Hepatocyte (in vitro differentiated cells): ENCODE results near the gene WFDC5. TPM values are rescaled to one million over a fixed set of nuclear protein-coding genes. Genes with fewer than 3 reads are reported as not detected.

Experiments
- DNase-seq: peaks from one replicate; pipeline ENCODE4 v3.0.0-alpha.2; 2016; ENCODE audit warnings: low spot score
- H2AFZ ChIP-seq: fragments of 200-600 bp; sonication (generic); 2 replicates; pipeline ENCODE4 v1.6.0; 2016; ENCODE audit warnings: antibody characterized with exemption, mild to moderate bottlenecking
- H3K27ac ChIP-seq: fragments of 200-600 bp; sonication (generic); 2 replicates; pipeline ENCODE4 v1.5.1; 2016; ENCODE audit warnings: mild to moderate bottlenecking
- H3K27me3 ChIP-seq: fragments of 200-600 bp; sonication (generic); 2 replicates; pipeline ENCODE4 v1.6.1; 2016
- H3K36me3 ChIP-seq: fragments of 200-600 bp; sonication (generic); replicated peaks from 2 replicates; pipeline ENCODE4 v1.5.1; 2016; ENCODE audit warnings: low read depth; ENCODE audit not compliant: insufficient read depth
- H3K4me1 ChIP-seq: fragments of 200-600 bp; sonication (generic); 2 replicates; pipeline ENCODE4 v1.5.1; 2016; ENCODE audit warnings: mild to moderate bottlenecking, moderate library complexity; ENCODE audit not compliant: insufficient read depth
- H3K4me2 ChIP-seq: fragments of 200-600 bp; sonication (generic); 2 replicates; pipeline ENCODE4 v1.6.0; 2016
- H3K4me3 ChIP-seq: fragments of 200-600 bp; sonication (generic); 2 replicates; pipeline ENCODE4 v1.5.1; 2016; ENCODE audit warnings: mild to moderate bottlenecking
- H3K79me2 ChIP-seq: fragments of 200-600 bp; sonication (generic); 2 replicates; pipeline ENCODE4 v1.6.0; 2017; ENCODE audit warnings: mild to moderate bottlenecking
- H3K9me2 ChIP-seq: fragments of 200-600 bp; sonication (generic); replicated peaks from 2 replicates; pipeline ENCODE4 v1.6.0; 2017; ENCODE audit warnings: mild to moderate bottlenecking; ENCODE audit not compliant: insufficient read depth
- H3K9me3 ChIP-seq: fragments of 200-600 bp; sonication (generic); 2 replicates; pipeline ENCODE4 v1.5.1; 2016; ENCODE audit warnings: low read depth, mild to moderate bottlenecking
- H4K20me1 ChIP-seq: fragments of 200-600 bp; sonication (generic); 2 replicates; pipeline ENCODE4 v1.6.0; 2016; ENCODE audit warnings: mild to moderate bottlenecking; ENCODE audit not compliant: insufficient read depth, poor library complexity, severe bottlenecking
- EZH2 ChIP-seq: fragments of 200-600 bp; sonication (generic); IDR thresholded peaks from 2 replicates; pipeline ENCODE4 v1.6.1; 2016; ENCODE audit warnings: antibody characterized with exemption, mild to moderate bottlenecking, borderline replicate concordance
- EZH2phosphoT487 ChIP-seq: fragments of 200-600 bp; sonication (generic); IDR thresholded peaks from one replicate; pipeline ENCODE4 v1.6.1; 2018; ENCODE audit warnings: antibody characterized with exemption, mild to moderate bottlenecking, low read depth, moderate library complexity; ENCODE audit not compliant: unreplicated experiment, severe bottlenecking
- whole genome bisulfite sequencing: methylation state at CpG from one replicate; pipeline ENCODE4 v1.1.6; 2016; ENCODE audit warnings: low lambda C conversion rate; ENCODE audit errors: missing lambda C conversion rate; 5-methylcytosine and 5-hydroxymethylcytosine counted together
- polyA plus RNA-seq: library from polyadenylated mRNA; unstranded; fragments of >200 nt; fragmentation: Nextera tagmentation; extraction: Ambion mirVana; gene quantifications from 2 replicates; pipeline ENCODE4 v1.2.1, GENCODE V29; 2016
- total RNA-seq: library from RNA; depleted of rRNA; stranded (reverse); fragments of >200 nt; gene quantifications from 2 replicates; pipeline ENCODE4 v1.2.3, GENCODE V29; 2014
- TF ChIP-seq, protein P1 (sequence below): fragments of 200-600 bp; sonication (generic); IDR thresholded peaks from 2 replicates; pipeline ENCODE4 v1.5.1; 2016; ENCODE audit warnings: antibody characterized with exemption, mild to moderate bottlenecking; ENCODE audit not compliant: poor library complexity

WFDC5 gene
- total and polyA plus RNA-seq, 2 experiments from 2014 or later, result 0.47 TPM; not detected in 1

DNA sequence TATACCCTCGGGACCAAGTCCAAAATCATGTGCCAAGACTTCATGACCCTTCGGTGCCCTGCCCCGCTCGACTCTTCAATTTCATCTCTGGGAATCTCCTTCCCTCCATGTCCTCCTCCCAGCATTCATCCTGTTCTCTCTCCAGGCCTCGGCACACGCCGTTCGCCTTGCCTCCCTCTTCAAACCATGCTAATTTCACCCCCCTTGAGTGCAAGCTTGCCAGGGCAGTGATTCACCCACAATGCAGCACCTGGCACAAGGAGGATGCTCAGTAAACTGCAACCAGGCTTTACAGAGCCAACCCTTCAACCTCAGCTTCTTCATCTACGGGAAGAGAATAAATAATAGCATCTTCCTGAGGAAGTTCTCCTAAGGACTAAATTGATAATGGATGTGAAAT lies 18.2 kb downstream of the WFDC5 start:
- no peaks in the 10 kb centered on the region for H3K9me2 ChIP-seq
- H3K27ac ChIP-seq, result no peak overlapping the region
- H3K9me3 ChIP-seq, result no peaks in the 10 kb centered on the region
- WGBS, result 91% methylated on average over 9 of the region's 9 CpGs
- H3K4me1 ChIP-seq, result peaks cover 7% of the 10 kb centered on the region
- TF ChIP-seq, protein P1, sequence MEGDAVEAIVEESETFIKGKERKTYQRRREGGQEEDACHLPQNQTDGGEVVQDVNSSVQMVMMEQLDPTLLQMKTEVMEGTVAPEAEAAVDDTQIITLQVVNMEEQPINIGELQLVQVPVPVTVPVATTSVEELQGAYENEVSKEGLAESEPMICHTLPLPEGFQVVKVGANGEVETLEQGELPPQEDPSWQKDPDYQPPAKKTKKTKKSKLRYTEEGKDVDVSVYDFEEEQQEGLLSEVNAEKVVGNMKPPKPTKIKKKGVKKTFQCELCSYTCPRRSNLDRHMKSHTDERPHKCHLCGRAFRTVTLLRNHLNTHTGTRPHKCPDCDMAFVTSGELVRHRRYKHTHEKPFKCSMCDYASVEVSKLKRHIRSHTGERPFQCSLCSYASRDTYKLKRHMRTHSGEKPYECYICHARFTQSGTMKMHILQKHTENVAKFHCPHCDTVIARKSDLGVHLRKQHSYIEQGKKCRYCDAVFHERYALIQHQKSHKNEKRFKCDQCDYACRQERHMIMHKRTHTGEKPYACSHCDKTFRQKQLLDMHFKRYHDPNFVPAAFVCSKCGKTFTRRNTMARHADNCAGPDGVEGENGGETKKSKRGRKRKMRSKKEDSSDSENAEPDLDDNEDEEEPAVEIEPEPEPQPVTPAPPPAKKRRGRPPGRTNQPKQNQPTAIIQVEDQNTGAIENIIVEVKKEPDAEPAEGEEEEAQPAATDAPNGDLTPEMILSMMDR, result no peak
- TF ChIP-seq EZH2phosphoT487, result no peak
- no peak for TF ChIP-seq EZH2
- H3K79me2 ChIP-seq, result no peaks in the 10 kb centered on the region
- H3K4me3 ChIP-seq, result no peak overlapping the region
- H3K36me3 ChIP-seq, result no peaks in the 10 kb centered on the region
- peaks cover 34% of the 10 kb centered on the region for H3K27me3 ChIP-seq
- H3K4me2 ChIP-seq, result no peak overlapping the region
- no peak for DNase-seq
- no peaks in the 10 kb centered on the region for H4K20me1 ChIP-seq
- H2AFZ ChIP-seq, result no peak overlapping the region

DNA sequence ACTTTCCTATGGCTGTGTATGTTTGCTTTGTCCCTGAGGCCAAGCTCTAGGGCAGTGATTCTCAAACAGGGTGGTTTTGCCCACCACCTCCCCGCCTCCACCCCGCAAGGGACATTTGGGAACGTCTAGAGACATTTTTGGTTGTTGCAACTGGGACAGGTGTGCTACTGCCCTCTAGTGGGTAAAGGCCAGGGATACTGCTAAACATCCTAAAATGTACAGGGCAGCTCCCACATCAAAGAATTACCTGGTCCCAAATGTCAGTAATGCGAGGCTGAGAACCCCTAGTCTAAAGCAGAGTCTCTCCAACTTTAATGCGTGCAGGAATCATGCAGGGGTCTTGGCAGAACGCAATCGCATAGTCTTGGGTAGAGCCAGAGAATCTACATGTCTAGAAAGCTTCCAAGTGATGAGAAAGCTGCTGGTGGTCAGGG lies 19.2 kb downstream of the WFDC5 start:
- WGBS, result 4% methylated on average over 7 of the region's 7 CpGs

DNA sequence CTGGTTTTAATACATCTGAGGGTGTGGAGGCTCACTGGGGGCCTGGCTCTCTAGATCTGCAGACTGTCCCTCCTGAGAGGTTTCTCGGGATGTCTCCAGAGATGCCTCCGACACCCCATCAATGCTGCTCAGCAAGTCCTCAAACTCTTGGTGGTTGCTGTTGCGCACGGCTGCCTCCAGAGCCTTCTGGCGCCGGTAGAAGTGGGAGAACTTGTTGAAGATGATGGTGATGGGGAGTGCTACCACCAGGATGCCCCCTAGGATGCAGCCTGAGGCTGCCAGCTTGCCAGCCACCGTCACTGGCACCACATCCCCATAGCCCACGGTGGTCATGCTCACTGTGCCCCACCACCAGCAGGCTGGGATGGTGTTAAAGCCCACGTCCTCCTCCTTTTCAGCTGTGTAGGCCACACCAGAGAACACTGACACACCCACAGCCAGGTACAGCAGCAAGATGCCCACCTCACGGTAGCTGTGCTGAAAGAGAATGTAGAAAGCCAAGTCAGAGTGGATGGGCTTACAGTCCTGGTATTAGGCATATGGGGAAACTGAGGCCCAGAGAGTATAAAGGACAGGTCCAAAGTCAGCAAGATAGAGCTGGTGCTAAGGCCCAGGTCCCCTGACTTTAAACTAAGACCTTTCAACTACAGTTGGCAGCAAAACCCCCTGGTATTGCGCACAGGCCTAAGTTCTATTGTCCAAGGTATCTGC lies 20.0 kb downstream of the WFDC5 start:
- H3K79me2 ChIP-seq, result no peaks in the 10 kb centered on the region
- no peak for TF ChIP-seq EZH2phosphoT487
- TF ChIP-seq EZH2, result no peak
- TF ChIP-seq, protein P1, result no peak
- H4K20me1 ChIP-seq, result no peaks in the 10 kb centered on the region
- H3K4me2 ChIP-seq, result no peak overlapping the region
- no peaks in the 10 kb centered on the region for H3K9me3 ChIP-seq
- WGBS, result 95% methylated on average over 11 of the region's 11 CpGs
- H3K9me2 ChIP-seq, result no peaks in the 10 kb centered on the region
- no peak overlapping the region for H2AFZ ChIP-seq
- no peaks in the 10 kb centered on the region for H3K4me1 ChIP-seq
- H3K27ac ChIP-seq, result no peak overlapping the region
- H3K36me3 ChIP-seq, result no peaks in the 10 kb centered on the region
- DNase-seq, result no peak
- H3K4me3 ChIP-seq, result no peak overlapping the region
- peaks cover 19% of the 10 kb centered on the region for H3K27me3 ChIP-seq

More for the DNA sequence above, 19.2 kb downstream of the WFDC5 start:
- TF ChIP-seq EZH2phosphoT487 (no peak), EZH2 (no peak)
- TF ChIP-seq, protein P1, result peak; percentile 81
- no peak overlapping the region for H3K4me3 ChIP-seq
- no peak overlapping the region for H2AFZ ChIP-seq
- no peaks in the 10 kb centered on the region for H3K9me2 ChIP-seq
- H3K4me1 ChIP-seq, result peaks cover 3% of the 10 kb centered on the region
- H3K9me3 ChIP-seq, result no peaks in the 10 kb centered on the region
- H3K27me3 ChIP-seq, result peaks cover 26% of the 10 kb centered on the region
- no peaks in the 10 kb centered on the region for H4K20me1 ChIP-seq
- no peaks in the 10 kb centered on the region for H3K79me2 ChIP-seq
- no peaks in the 10 kb centered on the region for H3K36me3 ChIP-seq
- H3K4me2 ChIP-seq, result no peak overlapping the region
- no peak overlapping the region for H3K27ac ChIP-seq
- DNase-seq, result peak; percentile 70
